H9 (cell line): ENCODE results near the gene SH3RF2. TPM values are rescaled to one million over a fixed set of nuclear protein-coding genes. Genes with fewer than 3 reads are reported as not detected.

Source experiments
- DNase-seq: peaks from one replicate; pipeline ENCODE4 v3.0.0-alpha.2; 2017
- H2AFZ ChIP-seq: one replicate; pipeline ENCODE4 v1.6.1; 2013; ENCODE audit warnings: mild to moderate bottlenecking, low read length, control low read depth, moderate library complexity
- H2AK5ac ChIP-seq: 2 replicates; pipeline ENCODE4 v1.6.1; 2013; ENCODE audit warnings: low read length, control low read depth, mixed read lengths; ENCODE audit not compliant: insufficient read length
- H2BK120ac ChIP-seq: one replicate; pipeline ENCODE4 v1.6.1; 2013; ENCODE audit warnings: low read depth, mild to moderate bottlenecking, low read length, control low read depth, inconsistent platforms; ENCODE audit not compliant: poor library complexity, severe bottlenecking
- H2BK12ac ChIP-seq: 2 replicates; pipeline ENCODE4 v1.6.1; 2013; ENCODE audit warnings: low read length, control low read depth, mixed read lengths, low read depth; ENCODE audit not compliant: insufficient read length
- H2BK15ac ChIP-seq: 2 replicates; pipeline ENCODE4 v1.6.1; 2013; ENCODE audit warnings: low read depth, low read length, control low read depth
- H2BK20ac ChIP-seq: one replicate; pipeline ENCODE4 v1.6.1; 2013; ENCODE audit warnings: low read depth, mild to moderate bottlenecking, low read length, control low read depth, inconsistent platforms; ENCODE audit not compliant: poor library complexity, severe bottlenecking
- H2BK5ac ChIP-seq: 2 replicates; pipeline ENCODE4 v1.6.1; 2013; ENCODE audit warnings: low read length, control low read depth, mixed read lengths; ENCODE audit not compliant: insufficient read length
- H3K14ac ChIP-seq: 2 replicates; pipeline ENCODE4 v1.6.1; 2013; ENCODE audit warnings: low read length, control low read depth; ENCODE audit not compliant: insufficient read depth
- H3K18ac ChIP-seq: 2 replicates; pipeline ENCODE4 v1.6.1; 2013; ENCODE audit warnings: low read depth, mild to moderate bottlenecking, mixed read lengths, low read length, control low read depth; ENCODE audit not compliant: insufficient read length
- H3K23ac ChIP-seq: 2 replicates; pipeline ENCODE4 v1.6.1; 2013; ENCODE audit warnings: low read length, control low read depth, mixed read lengths, low read depth; ENCODE audit not compliant: insufficient read length
- H3K23me2 ChIP-seq: 2 replicates; pipeline ENCODE4 v1.6.1; 2013; ENCODE audit warnings: low read depth, mild to moderate bottlenecking, mixed read lengths, low read length, control low read depth; ENCODE audit not compliant: insufficient read length, poor library complexity, severe bottlenecking
- H3K27ac ChIP-seq: 2 replicates; pipeline ENCODE4 v1.5.1; 2013; ENCODE audit warnings: low read length, control low read depth, mixed read lengths, low read depth; ENCODE audit not compliant: insufficient read length
- H3K27me3 ChIP-seq: 2 replicates; pipeline ENCODE4 v1.6.1; 2013; ENCODE audit warnings: low read length, control low read depth, inconsistent platforms; ENCODE audit not compliant: insufficient read depth
- H3K4ac ChIP-seq: 2 replicates; pipeline ENCODE4 v1.6.1; 2013; ENCODE audit warnings: low read depth, mild to moderate bottlenecking, control low read depth, inconsistent platforms, low read length, moderate library complexity
- H3K4me1 ChIP-seq: 2 replicates; pipeline ENCODE4 v1.6.1; 2013; ENCODE audit warnings: low read length, control low read depth, inconsistent platforms; ENCODE audit not compliant: insufficient read depth
- H3K4me2 ChIP-seq: 2 replicates; pipeline ENCODE4 v1.6.1; 2013; ENCODE audit warnings: low read length, control low read depth, mixed read lengths; ENCODE audit not compliant: insufficient read length, insufficient read depth
- H3K56ac ChIP-seq: 2 replicates; pipeline ENCODE4 v1.6.1; 2013; ENCODE audit warnings: low read depth, mild to moderate bottlenecking, mixed read lengths, low read length, control low read depth; ENCODE audit not compliant: insufficient read length
- H3K79me1 ChIP-seq: 2 replicates; pipeline ENCODE4 v1.6.1; 2013; ENCODE audit warnings: low read depth, mild to moderate bottlenecking, moderate library complexity, low read length, control low read depth, inconsistent platforms; ENCODE audit not compliant: insufficient read depth, poor library complexity, severe bottlenecking
- H3K79me2 ChIP-seq: 2 replicates; pipeline ENCODE4 v1.6.1; 2013; ENCODE audit warnings: low read length, control low read depth, inconsistent platforms; ENCODE audit not compliant: insufficient read depth
- H3K9ac ChIP-seq: 2 replicates; pipeline ENCODE4 v1.6.1; 2013; ENCODE audit warnings: low read length, control low read depth, mixed read lengths; ENCODE audit not compliant: insufficient read length; ENCODE audit errors: extremely low read depth
- H3K9me3 ChIP-seq: one replicate; pipeline ENCODE4 v1.6.1; 2013; ENCODE audit warnings: low read depth, low read length, inconsistent platforms; ENCODE audit not compliant: control insufficient read depth
- H3T11ph ChIP-seq: one replicate; pipeline ENCODE4 v1.6.1; 2013; ENCODE audit warnings: mild to moderate bottlenecking, low read length, control low read depth, inconsistent platforms
- H4K20me1 ChIP-seq: one replicate; pipeline ENCODE4 v1.6.1; 2013; ENCODE audit not compliant: control insufficient read depth, insufficient read length, insufficient read depth
- H4K5ac ChIP-seq: 2 replicates; pipeline ENCODE4 v1.6.1; 2013; ENCODE audit warnings: low read depth, mild to moderate bottlenecking, mixed read lengths, low read length, control low read depth; ENCODE audit not compliant: insufficient read length
- H4K8ac ChIP-seq: replicated peaks from 2 replicates; pipeline ENCODE4 v1.6.1; 2013; ENCODE audit warnings: low read length, control low read depth, mixed read lengths, low read depth; ENCODE audit not compliant: insufficient read length
- H4K91ac ChIP-seq: 2 replicates; pipeline ENCODE4 v1.6.1; 2013; ENCODE audit warnings: low read depth, mild to moderate bottlenecking, moderate library complexity, mixed read lengths, low read length, control low read depth; ENCODE audit not compliant: insufficient read length
- H3K27ac Mint-ChIP-seq, 3 experiments: 2 replicates in 2 of 3; 3 replicates in 1 of 3; pipeline ENCODE4 v1.8.0; 2020 to 2021; ENCODE audit warnings: mixed read lengths in 3 of 3, mild to moderate bottlenecking in 1 of 3, moderate library complexity in 1 of 3
- H3K27me3 Mint-ChIP-seq: 2 replicates; pipeline ENCODE4 v1.8.0; 2021; ENCODE audit warnings: low read depth, mild to moderate bottlenecking, moderate library complexity, mixed read lengths
- H3K36me3 Mint-ChIP-seq, 3 experiments: 2 replicates in 2 of 3; 3 replicates in 1 of 3; pipeline ENCODE4 v1.8.0; 2020 to 2021; ENCODE audit warnings: low read depth in 3 of 3, mixed read lengths in 3 of 3; ENCODE audit not compliant: insufficient read depth in 1 of 3
- H3K4me1 Mint-ChIP-seq, 2 experiments: 2 replicates each; pipeline ENCODE4 v1.8.0; 2020; ENCODE audit warnings: mixed read lengths in 2 of 2
- H3K4me3 Mint-ChIP-seq, 2 experiments: 2 replicates in 1 of 2; 3 replicates in 1 of 2; pipeline ENCODE4 v1.8.0; 2020 to 2021; ENCODE audit warnings: mild to moderate bottlenecking in 2 of 2, mixed read lengths in 2 of 2, moderate library complexity in 1 of 2
- H3K9me3 Mint-ChIP-seq, 2 experiments: 2 replicates in 1 of 2; 3 replicates in 1 of 2; pipeline ENCODE4 v1.8.0; 2020; ENCODE audit warnings: mild to moderate bottlenecking in 2 of 2, mixed read lengths in 2 of 2, moderate library complexity in 1 of 2
- CTCF ChIP-seq: fragments of 200-600 bp; sonication (generic); conservative IDR thresholded peaks from 3 replicates; pipeline ENCODE4 v1.8.0; 2021; ENCODE audit warnings: antibody characterized with exemption, mild to moderate bottlenecking
- WGBS: extraction: QIAGEN DNeasy Blood & Tissue Kit; methylation state at CpG from one replicate; pipeline ENCODE4 v1.1.7; 2013; ENCODE audit warnings: missing lambda C conversion rate, low lambda C conversion rate, mixed read lengths; ENCODE audit not compliant: insufficient read length; ENCODE audit errors: extremely low coverage; 5-methylcytosine and 5-hydroxymethylcytosine counted together
- total RNA-seq: library from RNA; stranded (reverse); gene quantifications from 2 replicates; pipeline ENCODE4 v1.2.1, GENCODE V29; 2021

The SH3RF2 gene
- total RNA-seq, 1 experiment from 2014 or later: 0.66 TPM

- Histone ChIP-seq H3K23ac (no peak overlapping the region), H3K23me2 (no peaks in the 10 kb centered on the region), H4K8ac (no peak overlapping the region), H3K9ac (no peak overlapping the region), H2BK5ac (no peak overlapping the region), H3K56ac (no peak overlapping the region), H3K79me2 (no peaks in the 10 kb centered on the region), H3K79me1 (no peaks in the 10 kb centered on the region), H3K4ac (no peak overlapping the region), H2BK12ac (no peak overlapping the region), H3K18ac (no peak overlapping the region), H3K4me1 (no peaks in the 10 kb centered on the region), H3K14ac (no peak overlapping the region), H3K27ac (no peak overlapping the region), H3T11ph (no peak overlapping the region), H2BK20ac (no peak overlapping the region), H4K20me1 (no peaks in the 10 kb centered on the region), H3K27me3 (no peaks in the 10 kb centered on the region), H2AFZ (no peak overlapping the region), H2BK15ac (no peak overlapping the region), H4K91ac (no peak overlapping the region), H4K5ac (no peak overlapping the region), H3K4me2 (no peak overlapping the region), H2AK5ac (no peak overlapping the region), H3K9me3 (no peaks in the 10 kb centered on the region), H2BK120ac (no peak overlapping the region)
- H3K36me3 Mint-ChIP-seq: no peaks in the 10 kb centered on the region
- H3K4me1 Mint-ChIP-seq: peaks cover 4 to 9% of the 10 kb centered on the region in 2 experiments; a peak in 3 of 4 replicates
- no CpG with 5 or more reads among the region's 4 CpGs for WGBS
- no peak overlapping the region for H3K27ac Mint-ChIP-seq
- no peak for DNase-seq
- no peak overlapping the region for H3K4me3 Mint-ChIP-seq
- no peak for TF ChIP-seq CTCF
- H3K27me3 Mint-ChIP-seq: no peaks in the 10 kb centered on the region
- H3K9me3 Mint-ChIP-seq: no peaks in the 10 kb centered on the region
Measured at GRCh38 chr5:145960848-145961600, 24.6 kb downstream of the SH3RF2 start.
